HuH-7.5 (cell line): ENCODE data around the gene TRPC3.
A peak's percentile ranks its signal among the peaks of the same experiment; 100 is the strongest.

Experiments used
- DNase-seq: peaks from one replicate; pipeline ENCODE4 v3.0.0; 2011; ENCODE audit warnings: low spot score

Gene TRPC3

DNA sequence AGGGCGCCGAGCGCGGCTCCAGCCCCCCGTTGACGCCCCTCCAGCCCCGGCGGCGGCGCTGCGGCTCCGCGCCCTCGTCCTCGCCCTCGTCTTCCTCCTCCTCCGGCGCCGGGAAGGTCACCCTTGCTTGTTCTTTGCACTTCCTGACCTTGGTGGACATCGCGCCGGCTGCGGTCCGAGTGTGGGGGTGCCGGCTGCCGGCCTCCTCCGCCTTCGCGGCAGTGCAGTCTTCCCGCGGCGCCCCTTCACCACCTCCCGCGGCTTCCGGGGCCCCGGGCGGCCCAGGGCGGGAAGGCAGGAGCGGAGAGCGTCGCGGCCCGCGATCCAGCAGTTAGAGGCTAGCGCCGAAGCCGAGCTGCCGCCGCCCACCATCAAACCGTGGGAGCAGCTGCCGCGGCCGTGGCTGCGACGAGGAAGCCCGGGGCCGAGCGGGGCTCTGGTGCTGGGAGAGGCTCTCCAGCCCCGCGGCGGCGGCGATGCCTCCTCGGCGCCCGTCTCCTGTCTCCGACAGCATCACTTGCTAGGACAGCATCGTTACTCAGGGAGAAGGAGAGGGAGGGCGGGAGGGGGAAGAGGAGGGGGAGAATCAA is at the start of gene TRPC3:
Gene TRPC3, minus strand, starts transcription at position 540 of the 590 bp plus-strand sequence. Its CDS starts 380 bp downstream, at position 160.
- no peak for DNase-seq

DNA sequence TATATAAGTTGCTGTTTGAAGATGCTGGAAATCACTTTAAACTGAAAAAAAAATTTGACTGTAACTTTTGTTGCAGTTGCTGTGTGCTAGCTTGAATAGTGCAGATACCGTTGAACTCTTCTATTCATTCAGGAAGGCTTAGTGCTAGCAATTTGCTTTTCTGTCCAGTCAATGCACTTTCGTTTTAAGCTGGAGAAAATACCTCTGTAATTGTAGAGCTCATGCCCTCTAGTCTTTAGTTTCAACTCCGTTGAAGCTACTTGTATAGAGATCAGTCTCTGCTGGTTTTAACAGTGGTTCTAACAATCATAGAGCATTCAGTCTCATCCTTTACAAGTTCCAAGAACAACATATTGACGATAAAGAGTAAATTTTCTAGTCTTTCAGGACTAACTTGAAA is 49.0 kb upstream of the TRPC3 start:
- no peak for DNase-seq

DNA sequence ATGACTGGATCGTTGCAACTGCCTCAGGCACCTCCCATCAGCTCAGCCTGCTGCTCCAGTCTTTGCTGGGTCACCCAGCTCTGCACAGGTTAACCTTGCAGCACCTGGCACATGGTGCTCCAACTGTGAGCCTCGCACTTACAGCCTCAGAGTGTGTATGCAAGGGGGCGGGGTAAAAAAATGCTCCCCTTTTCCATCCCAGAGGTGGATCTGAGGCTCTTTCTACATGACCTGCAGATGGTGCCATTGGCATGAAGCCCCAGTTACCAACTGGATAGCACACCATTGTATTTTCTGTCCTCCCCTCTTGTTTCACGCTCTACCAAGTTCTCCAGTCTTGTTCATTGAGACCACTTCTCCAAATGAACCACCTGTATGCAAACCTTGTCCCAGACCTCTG is 46.2 kb upstream of the TRPC3 start:
- DNase-seq, result no peak

DNA sequence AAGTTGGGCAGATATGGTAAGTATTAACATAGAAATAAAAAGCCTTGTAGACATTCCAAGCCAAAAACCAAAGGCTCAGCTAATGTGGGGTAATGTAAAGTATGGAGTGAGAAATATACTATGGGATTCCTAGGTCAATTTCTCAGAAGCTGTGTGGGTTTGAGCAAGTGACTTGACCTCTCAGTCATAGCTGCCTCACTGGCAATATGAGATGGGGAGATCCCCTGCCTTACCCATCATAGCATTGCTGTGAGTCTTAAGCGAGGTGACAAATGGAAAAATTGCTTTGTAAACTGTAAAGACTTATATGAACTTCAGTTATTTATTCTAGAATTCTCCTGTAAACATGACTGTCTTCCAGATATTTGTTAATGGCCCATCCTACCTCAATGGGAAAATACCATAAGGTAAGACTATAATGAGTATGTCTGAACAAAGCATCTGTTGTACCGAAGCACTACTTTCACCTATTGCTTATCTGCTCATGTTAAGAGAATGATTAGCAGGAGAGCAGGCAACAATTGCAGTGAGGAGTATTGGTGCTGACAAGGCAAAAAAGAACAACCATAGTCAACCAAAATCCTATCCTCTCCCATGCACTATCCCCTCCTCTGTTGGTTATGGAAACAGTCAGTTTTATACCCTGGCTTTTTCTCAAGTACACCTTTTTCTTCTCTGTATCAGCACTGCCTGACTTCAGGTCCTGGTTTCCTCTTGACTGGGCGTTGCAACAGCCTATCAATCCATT is 44.1 kb upstream of the TRPC3 start:
- DNase-seq, result no peak

DNA sequence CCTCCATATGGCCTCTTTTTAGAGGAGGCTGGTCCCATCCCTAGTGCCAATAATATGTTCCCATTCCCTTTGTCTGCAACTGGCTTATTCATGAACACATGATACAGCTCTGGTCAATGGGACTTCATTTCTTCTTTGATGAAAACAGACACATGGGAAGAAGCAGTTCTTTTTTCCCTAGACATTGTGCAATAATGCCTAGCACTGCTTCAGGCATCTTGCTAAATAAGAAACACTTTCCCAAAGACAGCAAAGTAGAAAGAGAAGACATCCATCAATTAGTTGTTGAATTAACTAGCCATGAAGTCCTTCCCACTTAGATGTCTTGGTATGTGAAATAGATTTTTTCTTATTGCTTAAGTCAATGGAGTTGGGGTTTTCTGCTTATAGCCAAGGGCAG is 40.1 kb upstream of the TRPC3 start:
- no peak for DNase-seq

DNA sequence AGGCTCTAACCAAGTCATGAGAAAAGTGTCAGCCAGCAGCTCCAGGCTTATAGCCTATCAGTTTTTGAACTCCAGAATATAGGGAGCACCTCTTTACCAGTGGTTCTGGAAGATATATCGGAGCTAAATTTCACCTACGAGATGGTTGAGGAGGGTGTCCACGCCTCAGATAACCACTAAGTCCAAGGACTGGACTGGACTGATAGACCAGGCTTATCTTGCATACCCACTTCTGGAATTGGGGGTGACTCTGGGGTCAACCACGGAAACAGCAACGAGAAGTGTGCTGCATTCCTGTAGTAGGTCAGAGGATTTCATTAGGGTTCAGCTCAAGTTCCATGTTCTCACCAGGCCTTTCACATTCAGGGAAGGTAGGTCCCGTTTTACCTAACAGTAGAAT is 38.6 kb upstream of the TRPC3 start:
- DNase-seq, result no peak

DNA sequence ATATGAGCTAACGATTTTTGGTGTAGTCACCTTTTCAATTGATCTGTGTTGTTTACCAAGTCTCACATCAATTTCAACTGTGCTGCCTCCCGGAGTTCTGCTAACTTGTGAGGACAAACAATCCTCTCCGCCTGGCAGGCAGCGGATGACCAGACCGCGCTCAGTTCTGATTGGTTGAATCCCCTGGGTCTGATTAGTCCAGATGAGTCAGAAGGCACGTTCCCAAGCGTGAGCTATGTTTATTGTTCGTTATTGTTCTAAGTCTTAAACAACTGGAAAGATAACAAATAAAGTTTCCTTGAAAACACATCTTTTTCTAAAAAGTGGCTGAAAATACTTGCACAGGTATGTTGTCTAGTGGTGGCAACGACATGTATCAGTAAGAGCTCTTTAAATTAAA is 37.9 kb upstream of the TRPC3 start:
- DNase-seq, result no peak

DNA sequence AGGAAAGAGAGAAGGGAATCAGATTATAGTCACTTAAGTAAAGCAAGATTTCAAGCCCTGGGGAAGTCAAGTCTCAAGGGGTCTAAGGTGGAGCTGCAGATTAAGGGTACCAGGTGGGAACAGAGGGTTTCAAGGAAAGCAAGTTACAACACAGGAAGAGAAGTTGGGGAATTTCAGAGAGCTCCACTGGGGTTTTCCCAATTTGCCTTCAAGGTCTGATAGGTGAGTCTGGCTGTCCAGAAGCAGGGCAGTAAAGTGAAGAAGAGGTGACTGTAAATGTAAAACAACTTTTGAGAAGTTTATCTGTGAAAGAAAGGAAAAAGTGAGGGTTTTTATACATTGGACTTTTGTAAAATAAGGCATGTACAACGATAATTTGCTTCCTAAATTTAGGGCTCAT is 37.1 kb upstream of the TRPC3 start:
- DNase-seq, result no peak

DNA sequence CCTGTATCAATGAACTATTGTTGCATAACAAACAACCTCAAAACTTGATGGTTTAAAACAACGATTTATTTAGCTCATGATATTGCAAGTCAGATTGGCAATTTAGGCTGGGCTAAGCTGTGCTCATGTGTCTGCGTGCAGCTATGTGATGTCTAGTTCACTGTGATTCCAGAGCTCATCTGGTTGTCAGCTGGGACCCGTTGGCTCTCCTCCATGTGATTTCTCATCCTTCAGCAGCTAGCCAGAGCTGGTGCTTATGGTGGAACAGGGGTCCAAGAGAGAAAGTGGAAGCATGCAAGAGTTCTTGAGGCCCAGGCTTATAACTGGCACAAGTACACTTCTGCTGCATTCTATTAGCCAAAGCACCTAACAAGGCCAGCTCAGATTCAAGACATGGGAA is 28.8 kb upstream of the TRPC3 start:
- DNase-seq, result no peak

DNA sequence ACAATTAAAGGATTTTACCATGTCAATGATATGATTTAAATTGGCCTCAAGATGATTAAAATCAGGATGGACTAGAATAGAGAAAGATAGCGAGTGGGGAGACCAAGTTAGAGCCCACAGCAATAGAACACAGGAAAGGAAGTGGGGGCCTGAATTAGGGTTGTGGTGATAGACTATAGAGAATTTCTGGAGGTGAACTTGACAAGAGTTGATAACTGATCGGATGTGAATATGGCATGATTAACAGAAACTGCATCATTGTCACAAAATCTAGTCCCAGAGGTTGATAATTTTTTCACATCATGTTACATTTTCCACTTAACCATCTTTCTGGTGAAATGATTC is 26.3 kb upstream of the TRPC3 start:
- no peak for DNase-seq

DNA sequence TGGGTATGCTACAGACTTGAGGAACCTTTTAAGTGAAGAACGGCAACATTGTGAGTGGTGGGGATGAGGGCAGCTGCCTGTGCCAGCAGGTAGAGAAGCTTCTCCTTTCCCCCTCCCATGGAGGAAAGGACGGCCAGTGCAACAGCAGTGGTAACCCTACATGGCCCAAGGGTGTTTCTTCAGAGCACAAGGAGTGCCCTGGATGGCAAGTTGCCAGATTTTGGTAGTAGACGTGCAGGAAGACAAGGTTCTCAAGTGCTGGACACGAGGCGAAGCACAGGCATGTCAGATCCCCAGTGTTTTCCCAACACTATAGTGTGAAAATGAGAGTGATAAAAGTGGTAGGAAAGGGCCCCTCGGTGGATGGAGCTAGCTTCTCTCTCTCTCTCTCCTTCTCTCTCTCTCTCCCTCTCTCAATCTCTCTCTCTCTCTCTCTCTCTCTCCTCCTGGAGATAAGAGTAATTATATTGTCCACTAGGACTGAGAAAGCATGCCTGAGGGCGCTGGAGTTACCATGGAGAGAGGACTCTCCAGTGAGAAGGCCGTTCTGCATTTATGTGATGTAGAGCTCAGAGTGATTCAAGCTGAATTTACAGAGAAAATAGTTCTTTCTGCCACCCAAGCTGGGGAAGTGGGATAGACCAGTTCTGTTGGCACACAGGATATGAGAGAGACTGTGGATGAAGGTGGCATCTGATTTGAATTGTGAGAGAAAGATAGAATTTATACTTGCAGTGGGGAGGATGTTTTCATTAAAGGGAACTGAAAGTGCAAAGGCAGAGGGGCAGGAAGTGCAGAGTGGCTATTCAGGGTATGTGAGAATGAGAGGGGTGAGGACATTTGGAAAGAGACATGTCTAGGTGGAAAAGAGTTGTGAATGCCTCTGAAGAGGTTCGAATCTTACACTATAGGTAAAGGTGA is 25.7 kb upstream of the TRPC3 start:
- DNase-seq, result no peak

DNA sequence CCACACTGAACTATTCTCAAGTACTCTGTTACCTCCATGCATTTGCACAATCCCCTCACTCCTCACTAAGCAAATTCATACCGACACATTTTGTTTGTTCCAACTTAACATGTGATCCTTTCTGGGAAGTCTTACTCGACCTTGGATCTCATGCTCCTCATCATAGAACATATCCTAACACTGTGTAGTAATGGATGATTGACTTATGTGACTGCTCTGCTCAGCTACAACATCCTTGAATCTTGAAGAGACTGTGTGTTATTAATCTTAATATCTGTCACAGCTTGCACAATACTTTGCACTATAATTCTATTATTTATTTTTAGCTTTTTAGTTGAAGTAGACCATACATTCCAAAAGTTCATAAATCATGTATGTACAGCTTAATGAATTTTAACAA is 23.9 kb upstream of the TRPC3 start:
- no peak for DNase-seq

DNA sequence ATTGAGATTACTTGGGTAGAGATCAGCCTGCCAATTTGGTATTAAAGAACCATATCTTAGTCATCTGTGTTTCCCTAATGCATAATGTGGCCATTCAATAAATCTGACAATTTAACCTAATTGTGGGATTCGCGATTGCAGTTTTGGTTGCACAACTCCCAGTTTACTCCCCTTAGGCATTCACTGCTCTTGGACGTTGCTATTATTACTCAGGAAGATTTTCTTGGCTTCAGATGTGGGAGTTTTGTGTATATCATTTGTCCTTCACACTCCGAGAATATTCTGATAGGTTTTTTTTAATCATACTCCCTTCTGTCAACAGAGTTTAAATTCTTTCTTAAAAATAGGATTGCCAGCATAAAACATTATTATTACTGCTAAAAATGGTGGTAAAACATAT is 22.0 kb upstream of the TRPC3 start:
- DNase-seq, result no peak

DNA sequence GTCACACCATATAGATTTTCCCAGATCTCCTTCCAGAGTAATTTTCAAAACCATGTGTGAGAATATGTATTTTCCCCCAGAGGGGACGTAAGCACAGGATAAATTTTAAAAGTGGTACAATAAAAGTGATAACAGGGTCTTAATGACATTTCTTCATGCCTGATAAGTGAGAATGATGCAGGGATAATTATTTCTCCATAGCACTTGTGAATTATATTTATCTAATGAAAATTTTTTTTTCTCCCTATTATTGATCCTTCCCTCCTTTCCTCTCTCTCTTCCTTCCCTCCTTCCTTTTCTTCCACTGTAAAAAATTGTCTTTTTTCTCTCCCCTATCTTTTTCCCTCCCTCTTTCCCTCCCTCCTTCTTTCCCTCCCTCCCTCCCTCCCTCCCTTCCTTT is 17.0 kb upstream of the TRPC3 start:
- DNase-seq, result no peak

DNA sequence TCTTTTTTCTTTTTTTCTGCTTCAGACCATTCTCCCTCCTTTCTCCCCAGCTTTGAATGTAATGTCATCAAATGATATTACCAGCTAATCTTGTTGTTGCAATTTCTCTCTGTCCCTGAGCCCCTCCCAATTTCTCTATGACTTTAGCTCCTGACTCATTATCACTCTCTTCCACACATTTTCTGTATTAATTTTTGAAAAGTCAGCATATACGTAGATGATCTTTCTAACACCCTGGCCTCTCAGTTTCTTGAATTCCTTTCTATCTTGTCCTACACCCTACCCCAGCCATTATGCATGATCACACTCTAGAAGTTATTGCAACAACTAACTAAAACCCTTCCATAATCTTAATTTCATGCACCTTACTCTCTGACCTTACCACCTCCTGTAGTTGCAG is 13.1 kb upstream of the TRPC3 start:
- no peak for DNase-seq

DNA sequence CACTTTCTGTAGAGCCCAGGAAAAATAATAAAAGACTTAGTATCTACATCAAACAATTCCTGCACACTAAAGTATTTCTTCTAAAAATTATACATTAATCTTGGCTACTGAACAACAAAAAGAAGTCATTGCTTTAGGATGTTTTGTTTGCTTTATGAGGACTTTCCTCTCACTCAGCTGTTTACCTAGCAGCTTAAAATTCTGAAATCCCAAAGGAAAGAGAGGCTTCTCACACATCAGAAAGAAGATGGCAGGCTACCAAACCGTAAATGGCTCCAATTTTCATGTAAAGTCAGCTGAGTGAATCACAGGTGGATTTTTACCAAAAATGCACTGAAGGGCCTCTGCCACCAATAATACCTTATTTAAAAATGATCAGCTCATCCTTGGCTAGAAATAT is 9.0 kb upstream of the TRPC3 start:
- DNase-seq, result no peak

DNA sequence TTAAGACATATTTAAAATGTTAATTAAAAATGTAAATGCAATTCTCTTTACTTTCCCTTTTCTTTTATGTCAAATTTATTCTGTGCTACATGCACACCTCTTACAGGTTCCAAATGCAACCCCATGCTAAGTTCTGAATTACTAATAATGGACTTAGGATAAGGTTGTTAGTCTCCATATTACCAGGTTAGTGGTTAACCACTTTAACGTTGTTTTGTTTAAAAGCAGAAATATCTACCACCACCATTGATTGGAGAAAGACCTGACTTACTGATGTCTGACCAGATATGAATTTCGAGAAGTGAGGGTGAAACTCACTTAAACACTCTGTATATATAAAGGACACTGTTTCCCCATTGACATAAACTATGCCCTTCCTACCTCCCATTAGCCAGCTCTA is 6.9 kb upstream of the TRPC3 start:
- DNase-seq, result no peak

DNA sequence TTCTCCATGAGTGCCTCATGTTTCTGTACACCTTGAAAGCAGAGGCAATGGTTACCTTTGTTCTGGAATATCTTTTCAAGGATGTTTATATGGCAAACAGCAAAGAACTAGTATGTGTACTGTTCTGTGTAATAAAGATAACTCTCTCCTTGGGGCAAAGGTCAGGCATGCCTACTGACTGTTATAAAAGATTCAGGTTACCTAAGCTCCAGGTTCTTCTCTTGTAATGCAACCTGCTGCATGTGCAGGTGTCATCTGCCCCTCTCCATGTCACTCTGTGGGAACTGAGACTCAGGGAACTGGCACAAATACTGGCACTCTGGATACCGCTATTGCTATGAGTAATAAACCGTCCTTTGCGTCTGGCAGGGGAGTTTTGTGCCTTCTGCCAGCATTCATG is 5.4 kb upstream of the TRPC3 start:
- no peak for DNase-seq

DNA sequence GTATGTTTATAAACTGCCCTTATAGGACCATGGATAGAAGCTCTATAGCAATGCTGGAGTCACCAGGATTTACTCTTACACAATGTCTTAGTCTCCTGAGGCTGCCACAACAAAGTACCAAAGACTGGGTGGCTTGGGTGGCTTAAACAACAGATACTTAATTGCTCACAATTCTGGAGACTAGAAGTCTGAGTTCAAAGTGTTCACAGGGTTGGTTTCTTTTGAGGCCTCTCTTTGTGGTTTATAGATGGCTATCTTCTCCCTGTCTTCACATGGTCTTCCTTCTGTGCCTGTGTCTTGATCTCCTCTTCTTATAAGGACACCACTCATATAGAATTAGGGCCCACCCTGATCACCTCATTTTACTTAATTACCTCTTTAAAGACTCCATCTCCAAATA is 2.0 kb upstream of the TRPC3 start:
- no peak for DNase-seq

DNA sequence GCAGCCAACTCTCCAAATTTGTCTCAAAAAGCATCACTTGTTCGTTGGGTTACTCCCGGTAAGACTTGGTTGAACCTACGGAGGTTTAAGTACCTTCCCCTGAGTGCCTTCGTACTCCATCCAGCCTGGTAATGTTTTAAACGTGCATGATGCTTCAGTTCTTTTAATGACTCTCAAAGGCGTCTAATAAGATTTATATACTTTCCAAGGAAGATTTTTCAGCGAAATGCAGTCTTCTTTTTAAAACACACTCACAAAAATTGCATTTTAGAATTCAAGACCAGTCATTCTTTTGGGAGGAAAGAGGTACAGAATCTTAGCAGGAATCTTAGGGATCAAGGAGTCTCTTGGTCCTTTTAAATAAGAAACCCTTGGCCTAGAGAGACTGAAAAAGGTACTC is 430 bp upstream of the TRPC3 start:
- DNase-seq, result no peak

DNA sequence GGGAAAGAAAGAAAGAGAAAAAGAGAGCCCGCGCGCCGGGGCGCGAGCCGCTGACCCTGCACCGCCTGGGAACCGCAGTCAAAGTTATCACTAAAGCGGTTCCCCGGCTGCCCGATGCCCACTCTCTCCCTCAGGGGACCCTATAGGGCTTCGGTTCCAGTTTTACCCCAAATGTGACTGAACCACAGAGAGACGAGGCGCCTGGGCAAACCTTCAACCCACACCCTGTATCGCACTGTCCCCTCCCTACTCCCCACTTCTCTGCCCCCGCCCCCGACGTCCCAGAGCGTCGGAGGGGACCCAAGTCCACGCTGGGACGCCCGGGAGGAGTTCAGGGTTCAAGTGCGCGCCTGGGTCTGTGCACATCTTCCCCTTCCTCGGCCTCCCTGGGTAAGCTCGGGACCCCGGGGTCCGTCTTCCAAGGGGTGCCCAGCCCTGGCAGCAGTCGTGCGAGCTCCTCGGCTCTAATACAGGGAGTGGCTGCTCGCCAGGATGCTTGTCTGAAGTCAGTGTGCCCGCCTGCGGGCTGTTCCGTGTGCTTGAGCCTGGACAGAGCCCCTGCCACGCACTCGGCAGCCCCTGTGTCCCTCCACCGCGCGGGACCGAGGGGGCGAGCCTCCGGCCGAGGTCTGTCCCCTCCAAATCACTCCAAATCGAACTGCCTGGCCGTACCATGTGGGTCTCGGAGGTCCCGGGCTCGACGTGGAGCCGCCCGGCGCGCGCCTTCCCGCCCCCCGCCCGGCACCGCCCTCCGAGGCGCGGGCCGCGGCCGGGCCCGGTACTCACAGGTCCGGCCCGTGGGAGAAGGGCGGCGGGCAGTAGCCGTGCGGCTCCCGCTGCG is 960 bp downstream of the TRPC3 start:
- DNase-seq, result no peak

DNA sequence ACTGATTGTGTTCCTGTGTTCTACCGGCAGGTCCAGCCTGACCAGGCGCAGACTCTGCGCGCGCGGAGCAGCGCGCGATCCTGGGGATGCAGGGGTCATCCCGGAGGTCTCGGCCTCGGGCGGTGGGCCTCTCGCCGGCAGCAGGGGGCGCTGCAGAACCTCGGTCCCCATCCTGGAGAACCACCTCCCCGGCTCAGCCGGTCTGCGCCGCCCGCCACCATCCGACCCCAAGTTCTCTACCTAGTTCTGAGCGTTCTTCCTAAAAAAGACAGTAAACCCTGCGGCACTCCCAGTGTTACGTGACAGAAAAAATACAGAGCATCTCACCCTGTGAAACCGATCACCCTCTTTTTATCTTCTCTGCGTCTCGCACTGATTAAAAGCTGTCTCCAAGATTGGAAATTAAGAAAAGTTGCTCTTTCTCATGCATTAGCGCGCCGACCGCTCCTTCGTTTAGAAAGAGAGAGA is 1.6 kb downstream of the TRPC3 start:
- peak; percentile 47 for DNase-seq
